Right lobe of liver (tissue), 4 donors: Measurements from ENCODE around the gene BCL2L1.

ENCODE experiments used
- POLR2A ChIP-seq: fragments of 450-650 bp; IDR thresholded peaks from one replicate; pipeline ENCODE4 v1.6.1; 2017; ENCODE audit warnings: antibody characterized with exemption, mild to moderate bottlenecking
- TF ChIP-seq, protein P1 (sequence below), 4 donors: fragments of 200-600 bp in 3 of 4; fragments of 450-650 bp in 1 of 4; IDR thresholded peaks; one replicate each; pipeline versions ENCODE4 v1.5.1 to v1.8.0; 2016 to 2022; ENCODE audit warnings: antibody characterized with exemption in 4 of 4, mild to moderate bottlenecking in 2 of 4
- donor health status: DM: no; HTN: no; CAD: no.
- donor health status: DM: no; HTN: no; CAD: no.
- donor health status: DM: no; HTN: yes; CAD: no.

GRCh38 chr20:31638317-31638716, 84.4 kb downstream of the BCL2L1 start:
- TF ChIP-seq, protein P1, sequence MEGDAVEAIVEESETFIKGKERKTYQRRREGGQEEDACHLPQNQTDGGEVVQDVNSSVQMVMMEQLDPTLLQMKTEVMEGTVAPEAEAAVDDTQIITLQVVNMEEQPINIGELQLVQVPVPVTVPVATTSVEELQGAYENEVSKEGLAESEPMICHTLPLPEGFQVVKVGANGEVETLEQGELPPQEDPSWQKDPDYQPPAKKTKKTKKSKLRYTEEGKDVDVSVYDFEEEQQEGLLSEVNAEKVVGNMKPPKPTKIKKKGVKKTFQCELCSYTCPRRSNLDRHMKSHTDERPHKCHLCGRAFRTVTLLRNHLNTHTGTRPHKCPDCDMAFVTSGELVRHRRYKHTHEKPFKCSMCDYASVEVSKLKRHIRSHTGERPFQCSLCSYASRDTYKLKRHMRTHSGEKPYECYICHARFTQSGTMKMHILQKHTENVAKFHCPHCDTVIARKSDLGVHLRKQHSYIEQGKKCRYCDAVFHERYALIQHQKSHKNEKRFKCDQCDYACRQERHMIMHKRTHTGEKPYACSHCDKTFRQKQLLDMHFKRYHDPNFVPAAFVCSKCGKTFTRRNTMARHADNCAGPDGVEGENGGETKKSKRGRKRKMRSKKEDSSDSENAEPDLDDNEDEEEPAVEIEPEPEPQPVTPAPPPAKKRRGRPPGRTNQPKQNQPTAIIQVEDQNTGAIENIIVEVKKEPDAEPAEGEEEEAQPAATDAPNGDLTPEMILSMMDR (IDR thresholded peaks at IDR 0.05), result no peak
- TF ChIP-seq POLR2A, result no peak
